ENCODE results near the gene TWSG1.

GRCh38 chr18:9380101-9380500 lies 45.5 kb downstream of the TWSG1 start:
- TF ChIP-seq, protein P1, sequence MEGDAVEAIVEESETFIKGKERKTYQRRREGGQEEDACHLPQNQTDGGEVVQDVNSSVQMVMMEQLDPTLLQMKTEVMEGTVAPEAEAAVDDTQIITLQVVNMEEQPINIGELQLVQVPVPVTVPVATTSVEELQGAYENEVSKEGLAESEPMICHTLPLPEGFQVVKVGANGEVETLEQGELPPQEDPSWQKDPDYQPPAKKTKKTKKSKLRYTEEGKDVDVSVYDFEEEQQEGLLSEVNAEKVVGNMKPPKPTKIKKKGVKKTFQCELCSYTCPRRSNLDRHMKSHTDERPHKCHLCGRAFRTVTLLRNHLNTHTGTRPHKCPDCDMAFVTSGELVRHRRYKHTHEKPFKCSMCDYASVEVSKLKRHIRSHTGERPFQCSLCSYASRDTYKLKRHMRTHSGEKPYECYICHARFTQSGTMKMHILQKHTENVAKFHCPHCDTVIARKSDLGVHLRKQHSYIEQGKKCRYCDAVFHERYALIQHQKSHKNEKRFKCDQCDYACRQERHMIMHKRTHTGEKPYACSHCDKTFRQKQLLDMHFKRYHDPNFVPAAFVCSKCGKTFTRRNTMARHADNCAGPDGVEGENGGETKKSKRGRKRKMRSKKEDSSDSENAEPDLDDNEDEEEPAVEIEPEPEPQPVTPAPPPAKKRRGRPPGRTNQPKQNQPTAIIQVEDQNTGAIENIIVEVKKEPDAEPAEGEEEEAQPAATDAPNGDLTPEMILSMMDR (IDR thresholded peaks at IDR 0.05 in 8 of 11, conservative IDR thresholded peaks at IDR 0.05 in 3 of 11) = no peak
- TF ChIP-seq POLR2AphosphoS5 (IDR thresholded peaks at IDR 0.05) = no peak
- TF ChIP-seq POLR2A (IDR thresholded peaks at IDR 0.05) = no peak
